T-cell (primary cell): ENCODE data around the gene PPP2R5E. TPM values are rescaled to one million over a fixed set of nuclear protein-coding genes. Genes with fewer than 3 reads are reported as not detected.

Experiments used
- ATAC-seq, 4 experiments: fragments of 200-7000 bp in 3 of 4; fragments of 150-1000 bp in 1 of 4; cut with Tn5 transposase; replicated peaks in 1 of 4; 1 replicate in 3 of 4; 2 replicates in 1 of 4; pipeline ENCODE4 v1.10.0; 2021; ENCODE audit warnings: moderate library complexity in 3 of 4, mild to moderate bottlenecking in 2 of 4, moderate number of reproducible peaks in 1 of 4
- CTCF ChIA-PET, 2 donors: fragments of 300-600 bp; sonication (Branson Sonifier 250); formaldehyde crosslinking; loops; one replicate each; lab custom pipeline; 2022; ENCODE audit warnings: antibody characterized with exemption in 2 of 2; lab: Charles Lee
- POLR2A ChIA-PET, 2 donors: fragments of 300-600 bp; sonication (Branson Sonifier 250); formaldehyde crosslinking; loops; one replicate each; lab custom pipeline; 2022; ENCODE audit warnings: antibody characterized with exemption in 2 of 2; lab: Charles Lee
- DNase-seq, 35 experiments: peaks; one replicate each; pipeline versions ENCODE4 v3.0.0 to v3.0.0-alpha.2; 2013 to 2023
- H3K27ac ChIP-seq: one replicate; pipeline ENCODE4 v1.5.1; 2013; ENCODE audit warnings: low read length
- H3K27me3 ChIP-seq, 2 experiments: replicated peaks in 1 of 2; 1 replicate in 1 of 2; 2 replicates in 1 of 2; pipeline versions ENCODE4 v1.6.1 to v1.7.0; 2013; ENCODE audit warnings: low read length in 1 of 2, mixed read lengths in 1 of 2; ENCODE audit not compliant: control insufficient read depth in 2 of 2, insufficient read depth in 2 of 2; ENCODE audit errors: extremely low read depth in 1 of 2
- H3K36me3 ChIP-seq, 2 donors: 1 replicate in 1 of 2; 2 replicates in 1 of 2; pipeline versions ENCODE4 v1.6.1 to v1.7.0; 2013; ENCODE audit warnings: low read length in 1 of 2; ENCODE audit not compliant: control insufficient read depth in 2 of 2, insufficient read depth in 1 of 2; ENCODE audit errors: extremely low read depth in 1 of 2
- H3K4me1 ChIP-seq, 2 experiments: 1 replicate in 1 of 2; 2 replicates in 1 of 2; pipeline versions ENCODE4 v1.6.1 to v1.7.0; 2013; ENCODE audit warnings: low read length in 2 of 2, mixed read lengths in 1 of 2; ENCODE audit not compliant: insufficient read depth in 2 of 2, control insufficient read depth in 1 of 2; ENCODE audit errors: extremely low read depth in 1 of 2
- H3K4me3 ChIP-seq, 2 donors: 1 replicate in 1 of 2; 2 replicates in 1 of 2; pipeline versions ENCODE4 v1.5.1 to v1.7.0; 2013; ENCODE audit warnings: mild to moderate bottlenecking in 2 of 2, low read length in 1 of 2, moderate library complexity in 1 of 2; ENCODE audit not compliant: control insufficient read depth in 1 of 2; ENCODE audit errors: extremely low read depth in 1 of 2
- H3K9me3 ChIP-seq: 2 replicates; pipeline ENCODE4 v1.7.0; 2013
- H3K27ac Mint-ChIP-seq, 2 donors: one replicate each; pipeline ENCODE4 v1.8.0; 2020 to 2021; ENCODE audit warnings: mild to moderate bottlenecking in 2 of 2, mixed read lengths in 2 of 2
- H3K27me3 Mint-ChIP-seq, 2 donors: one replicate each; pipeline ENCODE4 v1.8.0; 2021 to 2022; ENCODE audit warnings: mixed read lengths in 2 of 2
- H3K36me3 Mint-ChIP-seq: one replicate; pipeline ENCODE4 v1.8.0; 2021; ENCODE audit warnings: mixed read lengths
- H3K4me1 Mint-ChIP-seq, 3 donors: one replicate each; pipeline ENCODE4 v1.8.0; 2020 to 2022; ENCODE audit warnings: mixed read lengths in 3 of 3, mild to moderate bottlenecking in 1 of 3
- H3K4me3 Mint-ChIP-seq, 3 donors: one replicate each; pipeline ENCODE4 v1.8.0; 2020 to 2022; ENCODE audit warnings: mild to moderate bottlenecking in 3 of 3, mixed read lengths in 3 of 3, moderate library complexity in 3 of 3
- H3K9me3 Mint-ChIP-seq, 3 donors: one replicate each; pipeline ENCODE4 v1.8.0; 2020 to 2022; ENCODE audit warnings: mixed read lengths in 3 of 3
- WGBS: methylation state at CpG from one replicate; pipeline ENCODE4 v1.1.5; 2013; ENCODE audit warnings: missing lambda C conversion rate; ENCODE audit not compliant: insufficient coverage; 5-methylcytosine and 5-hydroxymethylcytosine counted together
- total RNA-seq, 35 experiments: library from RNA in 6 of 35; stranded (reverse) in 6 of 35; fragments of 120-200 nt in 1 of 35; gene quantifications; one replicate each; pipeline versions ENCODE4 v1.2.1 to v1.2.4 and lab custom pipeline; 2013 to 2026

Gene PPP2R5E
- total RNA-seq, 5 donors from 2014 or later (not counting 1 experiment from before 2014, with no cell fraction given) = 35.5 to 45.1 (median 40.6) TPM

DNA sequence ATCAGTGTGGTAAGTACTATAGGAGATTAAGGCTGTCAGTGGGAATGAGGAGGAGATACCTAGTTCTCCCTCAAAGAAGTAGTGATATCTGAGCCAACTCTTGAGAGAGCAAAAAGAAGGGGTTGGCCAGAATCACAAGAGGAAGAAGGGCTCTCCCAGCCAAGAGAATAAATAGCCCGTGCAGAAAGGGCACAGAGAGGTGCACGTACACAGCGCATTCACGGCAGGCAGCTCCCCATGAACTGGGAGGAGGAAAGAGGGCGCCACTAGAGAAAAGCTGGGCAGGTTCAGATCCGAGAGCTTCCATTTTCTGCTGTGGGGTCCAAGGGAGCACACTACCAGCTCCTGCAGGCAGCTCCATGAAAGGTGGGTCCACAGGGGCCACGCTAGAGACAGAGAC lies 59.9 kb downstream of the PPP2R5E start:
- Mint-ChIP-seq H3K4me1 (peaks cover 57 to 69% (median 60%) of the 10 kb centered on the region in 3 donors), H3K4me3 (peak overlapping the region in 1 of 3 donors; percentile 42)
- H3K27ac ChIP-seq = no peak overlapping the region

DNA sequence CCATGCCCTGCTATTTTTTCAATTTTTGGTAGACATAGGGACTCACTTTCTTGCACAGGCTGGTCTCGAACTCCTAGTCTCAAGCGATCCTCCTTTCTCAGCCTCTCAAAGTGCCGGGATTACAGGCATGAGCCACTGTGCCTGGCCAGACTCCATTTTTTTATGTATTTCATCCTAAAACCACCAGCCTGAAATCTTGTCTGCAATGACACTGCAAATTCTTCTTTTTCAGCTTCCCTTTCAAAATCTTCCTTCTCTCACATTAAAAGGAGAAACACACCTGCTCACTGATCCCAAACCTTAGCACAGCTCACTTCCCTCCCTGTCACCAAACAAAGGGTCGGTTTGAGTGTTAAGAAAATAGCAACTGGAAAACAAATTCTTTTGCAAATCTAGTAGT lies 62.6 kb downstream of the PPP2R5E start:
- Mint-ChIP-seq H3K4me3 (no peak overlapping the region), H3K36me3 (peaks cover 8% of the 10 kb centered on the region), H3K9me3 (no peaks in the 10 kb centered on the region), H3K27me3 (no peaks in the 10 kb centered on the region), H3K27ac (no peak overlapping the region), H3K4me1 (peaks cover 62 to 68% (median 66%) of the 10 kb centered on the region in 3 donors)
- H3K4me1 ChIP-seq = peaks cover 8 to 10% of the 10 kb centered on the region in 2 experiments
- H3K9me3 ChIP-seq = no peaks in the 10 kb centered on the region
- H3K36me3 ChIP-seq = peaks cover 0 to 2% of the 10 kb centered on the region in 2 donors
- DNase-seq (no peak), ATAC-seq (no peak)
- no peak overlapping the region for H3K4me3 ChIP-seq
- no peak overlapping the region for H3K27ac ChIP-seq
- ChIA-PET POLR2A (no interaction called here), CTCF (interaction anchor here in 1 of 2 donors (0.7 kb wide), 1 partner anchor 9 kb away, joined by 6 read pairs; no protein-coding TSS in a partner anchor)
- H3K27me3 ChIP-seq = no peaks in the 10 kb centered on the region
- 100% methylated on average over 3 of the region's 4 CpGs for WGBS

More for the DNA sequence above, 59.9 kb downstream of the PPP2R5E start:
- H3K27me3 ChIP-seq = no peaks in the 10 kb centered on the region
- Mint-ChIP-seq H3K36me3 (peaks cover 8% of the 10 kb centered on the region), H3K27me3 (no peaks in the 10 kb centered on the region), H3K27ac (no peak overlapping the region), H3K9me3 (no peaks in the 10 kb centered on the region)
- POLR2A ChIA-PET = no interaction called here
- H3K4me1 ChIP-seq = peaks cover 2 to 10% of the 10 kb centered on the region in 2 experiments
- H3K4me3 ChIP-seq = no peak overlapping the region
- CTCF ChIA-PET = no interaction called here
- peaks cover 0 to 2% of the 10 kb centered on the region in 2 donors for H3K36me3 ChIP-seq
- H3K9me3 ChIP-seq = no peaks in the 10 kb centered on the region
- no peak for ATAC-seq
- DNase-seq = no peak
- WGBS = 100% methylated on average over 1 of the region's 7 CpGs

DNA sequence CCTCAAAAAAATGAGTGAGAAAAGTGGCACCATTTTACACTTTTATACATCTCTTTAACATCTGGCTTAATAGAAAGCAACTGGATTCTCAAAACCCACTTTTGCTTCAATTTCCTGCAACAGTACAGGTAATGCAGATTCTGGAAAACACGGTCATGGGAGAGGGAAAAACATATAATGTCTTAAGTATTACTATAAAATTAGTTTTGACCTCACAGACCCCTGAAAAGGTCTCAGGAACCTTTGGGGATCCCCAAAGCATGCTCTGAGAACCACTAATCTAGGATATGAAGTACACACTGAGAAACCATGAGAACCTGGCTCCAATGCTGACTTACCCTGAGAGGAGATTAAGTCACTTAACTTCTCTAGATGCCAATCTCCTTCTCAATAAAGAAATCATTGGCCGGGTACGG lies 64.7 kb downstream of the PPP2R5E start:
- ChIA-PET POLR2A (no interaction called here), CTCF (no interaction called here)
- Mint-ChIP-seq H3K9me3 (no peaks in the 10 kb centered on the region), H3K4me1 (peaks cover 57 to 60% (median 58%) of the 10 kb centered on the region in 3 donors), H3K27me3 (no peaks in the 10 kb centered on the region), H3K36me3 (peaks cover 7% of the 10 kb centered on the region), H3K27ac (peak overlapping the region; percentile 65 to 66), H3K4me3 (peak overlapping the region in 2 of 3 donors; percentile 4 to 32)
- peaks cover 0 to 1% of the 10 kb centered on the region in 2 donors for H3K36me3 ChIP-seq
- peaks cover 8 to 11% of the 10 kb centered on the region in 2 experiments for H3K4me1 ChIP-seq
- H3K27ac ChIP-seq = peak overlapping the region; percentile 57
- ATAC-seq (no peak), DNase-seq (peak in 1 of 35 experiments; percentile 11)
- WGBS = 76% methylated on average over 2 of the region's 3 CpGs
- no peaks in the 10 kb centered on the region for H3K9me3 ChIP-seq
- H3K27me3 ChIP-seq = no peaks in the 10 kb centered on the region
- H3K4me3 ChIP-seq = no peak overlapping the region

DNA sequence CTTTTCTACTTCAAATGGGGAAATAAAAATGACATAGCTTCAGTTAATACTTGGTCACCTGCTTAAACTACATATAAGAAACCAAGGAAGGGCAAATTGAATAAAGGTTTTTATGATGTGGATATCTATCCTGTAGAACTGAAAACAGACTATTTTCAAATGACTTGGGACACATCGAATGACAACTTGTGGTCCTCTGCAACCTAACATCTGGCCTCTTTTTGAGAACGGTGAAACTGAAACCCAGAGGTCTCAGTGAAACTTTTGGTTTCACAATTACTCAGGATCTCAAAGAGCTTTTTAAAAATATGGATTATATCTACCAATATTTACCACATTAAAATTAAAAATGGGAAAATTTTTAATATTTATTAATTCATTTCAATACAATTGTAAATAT lies 65.2 kb downstream of the PPP2R5E start:
- Mint-ChIP-seq H3K4me3 (peak overlapping the region; percentile 4 to 55 (median 35)), H3K4me1 (peaks cover 53 to 55% (median 54%) of the 10 kb centered on the region in 3 donors), H3K36me3 (peaks cover 3% of the 10 kb centered on the region), H3K27ac (peak overlapping the region in 1 of 2 donors; percentile 40), H3K9me3 (no peaks in the 10 kb centered on the region), H3K27me3 (no peaks in the 10 kb centered on the region)
- DNase-seq = peak in 2 of 35 experiments; percentile 3 to 55
- ChIA-PET POLR2A (no interaction called here), CTCF (no interaction called here)
- no peak overlapping the region for H3K4me3 ChIP-seq
- H3K36me3 ChIP-seq = no peaks in the 10 kb centered on the region
- peak in 2 of 4 experiments; percentile 46 to 68 for ATAC-seq
- peaks cover 8 to 11% of the 10 kb centered on the region in 2 experiments for H3K4me1 ChIP-seq
- H3K27ac ChIP-seq = peak overlapping the region; percentile 57
- no peaks in the 10 kb centered on the region for H3K27me3 ChIP-seq
- no peaks in the 10 kb centered on the region for H3K9me3 ChIP-seq
- WGBS = no CpG with 5 or more reads among the region's 2 CpGs

DNA sequence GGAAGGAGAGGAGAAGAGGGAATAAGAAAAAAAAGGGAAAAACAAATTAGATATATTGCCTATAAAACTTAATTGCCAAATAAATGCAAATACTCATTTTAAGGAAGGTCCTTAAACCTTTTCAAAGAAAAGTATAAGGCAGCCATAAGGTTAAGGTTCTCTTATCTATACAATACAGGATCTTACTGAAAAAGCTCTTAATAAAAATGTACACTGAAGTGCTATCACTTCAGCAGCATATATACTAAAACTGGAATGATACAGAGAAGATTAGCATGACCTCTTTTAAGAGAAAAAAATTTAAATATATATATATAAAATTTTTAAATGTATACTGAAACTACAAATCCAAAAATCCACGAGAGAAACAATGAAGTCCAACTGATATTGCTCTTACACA lies 65.6 kb downstream of the PPP2R5E start:
- peak overlapping the region; percentile 6 to 24 for H3K27ac Mint-ChIP-seq
- no peaks in the 10 kb centered on the region for H3K27me3 Mint-ChIP-seq

DNA sequence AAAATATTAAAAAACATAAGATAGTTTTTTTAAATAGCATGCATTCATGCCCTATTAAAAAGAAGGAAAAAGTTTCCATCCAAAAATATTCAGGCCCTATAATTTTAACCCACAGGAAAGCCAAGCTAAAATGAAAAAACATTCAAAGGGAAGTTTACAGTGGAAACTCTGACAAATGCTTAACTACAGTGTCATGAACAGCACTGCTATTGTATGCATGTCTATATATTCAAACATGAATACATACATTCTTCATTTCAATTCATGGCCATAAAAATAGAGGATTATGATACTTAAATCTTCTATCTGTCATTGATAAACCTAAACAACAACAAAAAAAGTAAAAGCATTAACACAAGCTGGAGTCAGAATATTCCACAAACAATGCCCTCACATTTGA lies 67.4 kb downstream of the PPP2R5E start:
- H3K4me3 ChIP-seq = no peak overlapping the region
- CTCF ChIA-PET = no interaction called here
- Mint-ChIP-seq H3K27me3 (no peaks in the 10 kb centered on the region), H3K4me1 (peaks cover 52 to 62% (median 62%) of the 10 kb centered on the region in 3 donors), H3K36me3 (peaks cover 2% of the 10 kb centered on the region), H3K4me3 (no peak overlapping the region), H3K9me3 (no peaks in the 10 kb centered on the region), H3K27ac (peak overlapping the region in 1 of 2 donors; percentile 63)
- H3K36me3 ChIP-seq = no peaks in the 10 kb centered on the region
- POLR2A ChIA-PET = interaction anchor here in 1 of 2 donors (0.6 kb wide), 1 partner anchor 67 kb away, joined by 3 read pairs; no protein-coding TSS in a partner anchor
- DNase-seq (no peak), ATAC-seq (no peak)
- no peaks in the 10 kb centered on the region for H3K9me3 ChIP-seq
- no peak overlapping the region for H3K27ac ChIP-seq
- H3K27me3 ChIP-seq = no peaks in the 10 kb centered on the region
- H3K4me1 ChIP-seq = peaks cover 10 to 16% of the 10 kb centered on the region in 2 experiments

More for the DNA sequence above, 65.6 kb downstream of the PPP2R5E start:
- DNase-seq = no peak
- Mint-ChIP-seq H3K4me1 (peaks cover 48 to 55% (median 54%) of the 10 kb centered on the region in 3 donors), H3K36me3 (peaks cover 3% of the 10 kb centered on the region), H3K4me3 (peak overlapping the region in 2 of 3 donors; percentile 4 to 55), H3K9me3 (no peaks in the 10 kb centered on the region)
- POLR2A ChIA-PET = no interaction called here
- Histone ChIP-seq H3K36me3 (no peaks in the 10 kb centered on the region), H3K4me1 (peaks cover 8 to 11% of the 10 kb centered on the region in 2 experiments), H3K9me3 (no peaks in the 10 kb centered on the region), H3K27me3 (no peaks in the 10 kb centered on the region), H3K27ac (peak overlapping the region; percentile 50), H3K4me3 (no peak overlapping the region)
- ATAC-seq = no peak
- no CpG with 5 or more reads among the region's 1 CpG for WGBS
- CTCF ChIA-PET = interaction anchor here in 1 of 2 donors (1.5 kb wide), 1 partner anchor 89 kb away, joined by 4 read pairs; no protein-coding TSS in a partner anchor
